A549 treated with AZD9567 at 1 μM for 4 hours (cell line): Measurements from ENCODE around the gene CACNA1A. TPM values are rescaled to one million over a fixed set of nuclear protein-coding genes. Genes with fewer than 3 reads are reported as not detected.

Experiments used
- total RNA-seq: library from RNA; stranded (reverse); fragments of 200-300 nt; extraction: Qiagen RNA extraction; gene quantifications from 5 replicates; pipeline ENCODE4 v1.2.3, GENCODE V29; 2022; ENCODE audit not compliant: insufficient read depth

Gene CACNA1A
- total RNA-seq, result 0.09 to 0.15 TPM (median 0.12 TPM) in 4 of 5 replicates, not detected in the other

DNA sequence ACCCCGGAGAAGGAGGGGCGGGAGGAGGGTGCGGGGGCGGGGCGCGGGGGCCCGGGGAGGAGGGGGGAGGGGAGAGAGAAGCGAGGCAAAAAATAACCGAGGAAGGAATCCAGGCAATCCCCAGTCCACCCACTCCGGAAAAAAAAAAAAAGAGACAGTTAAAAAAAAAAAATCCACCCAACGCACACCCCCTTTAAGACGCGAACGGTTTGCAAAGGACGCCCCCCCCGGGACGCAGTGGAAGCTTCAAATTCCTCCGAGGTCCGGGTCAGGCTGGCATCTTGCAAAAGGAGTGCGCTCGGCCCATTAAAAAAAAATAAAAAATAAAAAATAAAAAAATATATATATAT, at the start of gene CACNA1A:
TSS of gene CACNA1A (minus strand) at position 9 of the 350 bp plus-strand sequence. CDS start 255 bp downstream, outside the sequence.

